GM23338 (cell line): Measurements from ENCODE around the gene CCDC178. TPM values are rescaled to one million over a fixed set of nuclear protein-coding genes. Genes with fewer than 3 reads are reported as not detected.

Experiments used
- ATAC-seq: fragments of 200-7000 bp; cut with Tn5 transposase; 3 replicates; pipeline ENCODE4 v1.9.1; 2020
- DNase-seq: peaks from one replicate; pipeline ENCODE4 v3.0.0-alpha.2; 2015; ENCODE audit warnings: low spot score
- H2AFZ ChIP-seq: fragments of 200-600 bp; sonication (generic); 2 replicates; pipeline ENCODE4 v1.8.0; 2016; ENCODE audit warnings: antibody characterized with exemption, mild to moderate bottlenecking, moderate library complexity
- H3F3A ChIP-seq: fragments of 200-600 bp; sonication (generic); replicated peaks from 2 replicates; pipeline ENCODE4 v1.8.0; 2017; ENCODE audit warnings: antibody characterized with exemption, mixed run types, low read depth
- H3K27ac ChIP-seq: fragments of 200-600 bp; sonication (generic); 2 replicates; pipeline ENCODE4 v1.6.1; 2016; ENCODE audit warnings: low read depth
- H3K27me3 ChIP-seq: fragments of 200-600 bp; sonication (generic); 2 replicates; pipeline ENCODE4 v1.8.0; 2016; ENCODE audit warnings: mild to moderate bottlenecking, mixed run types, moderate library complexity; ENCODE audit not compliant: insufficient read depth
- H3K36me3 ChIP-seq: fragments of 200-600 bp; sonication (generic); 2 replicates; pipeline ENCODE4 v1.8.0; 2016; ENCODE audit warnings: mild to moderate bottlenecking; ENCODE audit not compliant: insufficient read depth
- H3K4me1 ChIP-seq: fragments of 200-600 bp; sonication (generic); 2 replicates; pipeline ENCODE4 v1.8.0; 2016; ENCODE audit warnings: mild to moderate bottlenecking, moderate library complexity; ENCODE audit not compliant: insufficient read depth
- H3K4me2 ChIP-seq: fragments of 200-600 bp; sonication (generic); 2 replicates; pipeline ENCODE4 v1.7.1; 2017; ENCODE audit warnings: mixed run types
- H3K4me3 ChIP-seq: fragments of 200-600 bp; sonication (generic); 2 replicates; pipeline ENCODE4 v1.6.1; 2016; ENCODE audit warnings: mixed run types
- H3K79me2 ChIP-seq: fragments of 200-600 bp; sonication (generic); replicated peaks from 2 replicates; pipeline ENCODE4 v1.8.0; 2017; ENCODE audit warnings: mild to moderate bottlenecking; ENCODE audit not compliant: insufficient read depth
- H3K9me2 ChIP-seq: fragments of 200-600 bp; sonication (generic); 2 replicates; pipeline ENCODE4 v1.8.0; 2017; ENCODE audit not compliant: insufficient read depth
- H4K20me1 ChIP-seq: fragments of 200-600 bp; sonication (generic); replicated peaks from 2 replicates; pipeline ENCODE4 v1.8.0; 2017; ENCODE audit warnings: mild to moderate bottlenecking; ENCODE audit not compliant: insufficient read depth
- H3K27ac Mint-ChIP-seq: 2 replicates; pipeline ENCODE4 v1.8.0; 2020; ENCODE audit warnings: inconsistent platforms, mild to moderate bottlenecking, moderate library complexity, mixed read lengths
- H3K27me3 Mint-ChIP-seq: 3 replicates; pipeline ENCODE4 v1.8.0; 2022; ENCODE audit warnings: low read depth, mild to moderate bottlenecking, moderate library complexity, mixed read lengths, inconsistent platforms; ENCODE audit not compliant: insufficient read depth, poor library complexity
- H3K36me3 Mint-ChIP-seq: 3 replicates; pipeline ENCODE4 v1.8.0; 2021; ENCODE audit warnings: low read depth, mild to moderate bottlenecking, inconsistent platforms, moderate library complexity, mixed read lengths
- H3K4me1 Mint-ChIP-seq: 3 replicates; pipeline ENCODE4 v1.8.0; 2020; ENCODE audit warnings: mild to moderate bottlenecking, inconsistent platforms, mixed read lengths
- H3K4me3 Mint-ChIP-seq: 3 replicates; pipeline ENCODE4 v1.8.0; 2021; ENCODE audit warnings: moderate library complexity, mild to moderate bottlenecking, inconsistent platforms, mixed read lengths
- H3K9me3 Mint-ChIP-seq: 3 replicates; pipeline ENCODE4 v1.8.0; 2020; ENCODE audit warnings: moderate library complexity, mild to moderate bottlenecking, inconsistent platforms, mixed read lengths
- CREB1 ChIP-seq: fragments of 250-450 bp; sonication (Bioruptor Pico); IDR thresholded peaks from 2 replicates; pipeline ENCODE4 v1.5.0; 2020; ENCODE audit warnings: low read depth, mild to moderate bottlenecking, moderate library complexity
- CTCF ChIP-seq, 2 experiments: fragments of 200-600 bp in 1 of 2; sonication (generic) in 1 of 2; conservative IDR thresholded peaks; 2 replicates each; pipeline versions ENCODE4 v1.5.1 to v1.6.1; 2016 to 2017; ENCODE audit warnings: antibody characterized with exemption in 2 of 2, low read depth in 2 of 2, mild to moderate bottlenecking in 2 of 2, moderate library complexity in 1 of 2
- ETS1 ChIP-seq: IDR thresholded peaks from 2 replicates; pipeline ENCODE4 v1.6.1; 2016; ENCODE audit warnings: antibody characterized with exemption
- EZH2 ChIP-seq: fragments of 200-600 bp; sonication (generic); IDR thresholded peaks from one replicate; pipeline ENCODE4 v1.8.0; 2017; ENCODE audit warnings: antibody characterized with exemption, mild to moderate bottlenecking, low read depth; ENCODE audit not compliant: unreplicated experiment
- EZH2phosphoT487 ChIP-seq: fragments of 200-600 bp; sonication (generic); IDR thresholded peaks from one replicate; pipeline ENCODE4 v1.8.1; 2018; ENCODE audit warnings: antibody characterized with exemption; ENCODE audit not compliant: unreplicated experiment
- JUNB ChIP-seq: IDR thresholded peaks from one replicate; pipeline ENCODE4 v1.6.1; 2016; ENCODE audit warnings: antibody characterized with exemption; ENCODE audit not compliant: unreplicated experiment
- NANOG ChIP-seq: IDR thresholded peaks from 2 replicates; pipeline ENCODE4 v1.6.1; 2016; ENCODE audit warnings: antibody characterized with exemption, borderline replicate concordance
- POLR2AphosphoS5 ChIP-seq: IDR thresholded peaks from 2 replicates; pipeline ENCODE4 v1.6.1; 2016; ENCODE audit warnings: antibody characterized with exemption, low read depth
- REST ChIP-seq: IDR thresholded peaks from one replicate; pipeline ENCODE4 v1.6.1; 2018; ENCODE audit warnings: antibody characterized with exemption; ENCODE audit not compliant: unreplicated experiment
- STAT1 ChIP-seq: IDR thresholded peaks from one replicate; pipeline ENCODE4 v1.6.1; 2016; ENCODE audit warnings: antibody characterized with exemption; ENCODE audit not compliant: unreplicated experiment
- ZNF331 ChIP-seq: fragments of 250-450 bp; sonication (Bioruptor Pico); IDR thresholded peaks from 2 replicates; pipeline ENCODE4 v1.5.0; 2020; ENCODE audit warnings: low read depth, mild to moderate bottlenecking, moderate library complexity
- polyA plus RNA-seq: library from polyadenylated mRNA; unstranded; fragments of >200 nt; fragmentation: Nextera tagmentation; extraction: Ambion mirVana; gene quantifications from 2 replicates; pipeline ENCODE4 v1.2.1, GENCODE V29; 2016
- total RNA-seq: library from RNA; depleted of rRNA; stranded (reverse); fragments of >200 nt; shearing (Covaris generic); gene quantifications from 2 replicates; pipeline ENCODE4 v1.2.3, GENCODE V29; 2014

CCDC178 gene
- total and polyA plus RNA-seq, 2 experiments from 2014 or later = 0.17 to 0.24 TPM

GRCh38 chr18:32937066-32937465 is 503.5 kb downstream of the CCDC178 start:
- H3K79me2 ChIP-seq = no peaks in the 10 kb centered on the region
- peaks cover 29% of the 10 kb centered on the region for H3K9me3 Mint-ChIP-seq
- H3K4me1 Mint-ChIP-seq = peaks cover 26% of the 10 kb centered on the region
- H3K36me3 Mint-ChIP-seq = peaks cover 26% of the 10 kb centered on the region; the same call in 2 of the 3 replicates
- H3K4me2 ChIP-seq = 0 out of 2 replicates have a peak overlapping the region, but pooled peaks have one; percentile 1
- ATAC-seq = no peak; the same call in 2 of the 3 replicates
- no peaks in the 10 kb centered on the region for H3K9me2 ChIP-seq
- no peaks in the 10 kb centered on the region for H3F3A ChIP-seq
- H3K4me3 Mint-ChIP-seq = no peak overlapping the region
- DNase-seq = peak; percentile 10
- H3K36me3 ChIP-seq = peaks cover 5% of the 10 kb centered on the region; the same call in 1 of the 2 replicates
- H3K4me1 ChIP-seq = peaks cover 32% of the 10 kb centered on the region
- peak overlapping the region; percentile 67 for H3K27ac ChIP-seq
- no peaks in the 10 kb centered on the region for H4K20me1 ChIP-seq
- TF ChIP-seq POLR2AphosphoS5 (no peak), ZNF331 (CRISPR knock-in tag) (no peak), JUNB (no peak), CTCF (conservative IDR thresholded peaks at IDR 0.05; ENCODE audit: low read depth in 2 of 2) (no peak), CREB1 (no peak), REST (no peak)
- no peaks in the 10 kb centered on the region for H3K27me3 ChIP-seq
- H3K4me3 ChIP-seq = no peak overlapping the region
- H3K27me3 Mint-ChIP-seq = peaks cover 4% of the 10 kb centered on the region
- peak overlapping the region; percentile 67 for H3K27ac Mint-ChIP-seq
- H2AFZ ChIP-seq = no peak overlapping the region

GRCh38 chr18:32934201-32934600 is 506.3 kb downstream of the CCDC178 start:
- Histone ChIP-seq H4K20me1 (no peaks in the 10 kb centered on the region), H2AFZ (no peak overlapping the region), H3K79me2 (no peaks in the 10 kb centered on the region), H3K27me3 (no peaks in the 10 kb centered on the region), H3K27ac (no peak overlapping the region), H3F3A (no peaks in the 10 kb centered on the region), H3K4me1 (peaks cover 22% of the 10 kb centered on the region), H3K36me3 (peaks cover 5% of the 10 kb centered on the region; the same call in 1 of the 2 replicates), H3K4me3 (no peak overlapping the region), H3K9me2 (no peaks in the 10 kb centered on the region), H3K4me2 (no peak overlapping the region)
- DNase-seq (no peak), ATAC-seq (no peak)
- peaks cover 4% of the 10 kb centered on the region for H3K27me3 Mint-ChIP-seq
- peaks cover 29% of the 10 kb centered on the region for H3K9me3 Mint-ChIP-seq
- H3K36me3 Mint-ChIP-seq = peaks cover 26% of the 10 kb centered on the region; the same call in 2 of the 3 replicates
- H3K4me1 Mint-ChIP-seq = peaks cover 25% of the 10 kb centered on the region
- no peak overlapping the region for H3K4me3 Mint-ChIP-seq
- no peak overlapping the region for H3K27ac Mint-ChIP-seq
- TF ChIP-seq JUNB (no peak), EZH2 (no peak), STAT1 (no peak), ETS1 (no peak), NANOG (no peak), EZH2phosphoT487 (no peak)
